Measurements from ENCODE around the gene ARHGAP28. TPM values are rescaled to one million over a fixed set of nuclear protein-coding genes. Genes with fewer than 3 reads are reported as not detected.
"Not testable (repeated sequence)": the region's sequence is repeated elsewhere in the genome, so short reads cannot be mapped to it uniquely, and the experiment has no call there.

Gene ARHGAP28
- total and polyA plus RNA-seq, 11 donors, result 0.42 to 7.5 (median 1.8) TPM

- Histone ChIP-seq H3K4me3 (no peak overlapping the region), H3K4me1 (no peaks in the 10 kb centered on the region), H3K27me3 (peaks cover 0 to 3% (median 0%) of the 10 kb centered on the region in 9 donors), H3K36me3 (no peaks in the 10 kb centered on the region), H3K9me3 (no peaks in the 10 kb centered on the region), H3K27ac (no peak overlapping the region)
- TF ChIP-seq POLR2A (IDR thresholded peaks at IDR 0.05), result no peak
- TF ChIP-seq, protein P1, sequence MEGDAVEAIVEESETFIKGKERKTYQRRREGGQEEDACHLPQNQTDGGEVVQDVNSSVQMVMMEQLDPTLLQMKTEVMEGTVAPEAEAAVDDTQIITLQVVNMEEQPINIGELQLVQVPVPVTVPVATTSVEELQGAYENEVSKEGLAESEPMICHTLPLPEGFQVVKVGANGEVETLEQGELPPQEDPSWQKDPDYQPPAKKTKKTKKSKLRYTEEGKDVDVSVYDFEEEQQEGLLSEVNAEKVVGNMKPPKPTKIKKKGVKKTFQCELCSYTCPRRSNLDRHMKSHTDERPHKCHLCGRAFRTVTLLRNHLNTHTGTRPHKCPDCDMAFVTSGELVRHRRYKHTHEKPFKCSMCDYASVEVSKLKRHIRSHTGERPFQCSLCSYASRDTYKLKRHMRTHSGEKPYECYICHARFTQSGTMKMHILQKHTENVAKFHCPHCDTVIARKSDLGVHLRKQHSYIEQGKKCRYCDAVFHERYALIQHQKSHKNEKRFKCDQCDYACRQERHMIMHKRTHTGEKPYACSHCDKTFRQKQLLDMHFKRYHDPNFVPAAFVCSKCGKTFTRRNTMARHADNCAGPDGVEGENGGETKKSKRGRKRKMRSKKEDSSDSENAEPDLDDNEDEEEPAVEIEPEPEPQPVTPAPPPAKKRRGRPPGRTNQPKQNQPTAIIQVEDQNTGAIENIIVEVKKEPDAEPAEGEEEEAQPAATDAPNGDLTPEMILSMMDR (IDR thresholded peaks at IDR 0.05), result no peak
- no peak for ATAC-seq
- 87 to 94% (median 91%) methylated on average over 45 of the region's 45 CpGs for WGBS, 4 donors
- intact Hi-C loops (cut with DNase I), result loop anchor here in 1 of 10 donors (10.0 kb wide), 1 partner anchor 245 kb away; no protein-coding TSS in a partner anchor
- DNase-seq, result no peak
These were observed 200.0 kb downstream of the ARHGAP28 start for GRCh38 chr18:6929370-6930102.

DNA sequence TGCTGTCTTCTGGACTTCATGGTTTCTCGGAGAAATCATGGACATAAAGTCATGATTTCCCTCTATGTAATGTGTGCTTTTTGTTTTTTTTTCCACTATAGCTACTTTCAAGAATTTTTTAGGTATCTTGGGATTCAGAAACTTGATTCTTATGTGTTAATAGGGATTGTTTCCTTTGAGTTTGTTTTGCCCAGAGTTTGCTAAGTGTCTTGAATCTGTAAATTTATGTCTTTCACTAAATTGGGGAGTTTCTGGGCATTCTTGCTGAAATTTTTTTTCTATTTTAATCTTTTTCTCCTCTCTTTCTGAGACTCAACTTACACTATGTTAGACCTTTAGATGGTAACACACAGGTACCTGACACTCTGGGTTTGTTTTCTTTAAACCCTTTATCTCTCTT lies 205.3 kb downstream of the ARHGAP28 start:
- Histone ChIP-seq H3K27ac (no peak overlapping the region), H3K4me1 (no peaks in the 10 kb centered on the region), H3K4me3 (no peak overlapping the region), H3K27me3 (peaks cover 0 to 12% (median 0%) of the 10 kb centered on the region in 9 donors), H3K36me3 (no peaks in the 10 kb centered on the region), H3K9me3 (no peaks in the 10 kb centered on the region)
- TF ChIP-seq POLR2A (IDR thresholded peaks at IDR 0.05), result no peak
- TF ChIP-seq, protein P1 (IDR thresholded peaks at IDR 0.05), result no peak
- DNase-seq, result no peak
- no peak for ATAC-seq
- intact Hi-C loops (cut with DNase I), result no loop called here
- WGBS, 4 donors, result 89 to 94% (median 91%) methylated on average over 1 of the region's 1 CpG

- H3K4me3 ChIP-seq, result no peak overlapping the region
- no peaks in the 10 kb centered on the region for H3K4me1 ChIP-seq
- H3K27me3 ChIP-seq, result peaks cover 0 to 12% (median 0%) of the 10 kb centered on the region in 9 donors
- ATAC-seq (no peak), DNase-seq (no peak)
- no peaks in the 10 kb centered on the region for H3K9me3 ChIP-seq
- intact Hi-C loops (cut with DNase I), result no loop called here
- 56 to 60% (median 58%) methylated on average over 7 of the region's 7 CpGs for WGBS, 4 donors
- no peaks in the 10 kb centered on the region for H3K36me3 ChIP-seq
- no peak overlapping the region for H3K27ac ChIP-seq
- no peak for TF ChIP-seq POLR2A (IDR thresholded peaks at IDR 0.05)
- TF ChIP-seq, protein P1 (IDR thresholded peaks at IDR 0.05), result no peak
These were observed 208.5 kb downstream of the ARHGAP28 start for GRCh38 chr18:6938003-6938402.

DNA sequence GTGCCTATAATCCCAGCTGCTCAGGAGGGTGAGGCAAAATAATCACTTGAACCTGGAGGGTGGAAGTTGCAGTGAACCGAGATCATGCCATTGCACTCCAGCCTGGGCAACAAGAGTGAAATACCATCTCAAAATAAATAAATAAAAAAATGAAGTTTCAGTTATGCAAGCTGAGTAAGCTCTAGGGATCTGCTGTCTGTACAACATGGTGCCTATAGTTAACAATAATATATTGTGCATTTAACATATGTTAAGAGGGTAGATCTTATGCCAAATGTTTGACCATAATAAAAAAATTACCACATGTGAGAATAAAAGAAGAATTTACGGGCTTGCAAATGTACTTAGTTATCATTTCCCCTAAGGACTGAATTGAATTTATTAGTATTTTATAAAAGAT lies 208.9 kb downstream of the ARHGAP28 start:
- H3K9me3 ChIP-seq; H3K36me3 ChIP-seq; intact Hi-C loops (cut with DNase I); H3K27ac ChIP-seq; H3K4me3 ChIP-seq; DNase-seq; H3K4me1 ChIP-seq; ATAC-seq: not testable (repeated sequence)
- 68 to 84% (median 80%) methylated on average over 2 of the region's 2 CpGs for WGBS, 4 donors
- H3K27me3 ChIP-seq, result peaks cover 0 to 12% (median 0%) of the 10 kb centered on the region in 9 donors
